Osteocyte (in vitro differentiated cells): ENCODE results near the gene PPM1F. TPM values are rescaled to one million over a fixed set of nuclear protein-coding genes. Genes with fewer than 3 reads are reported as not detected.
"Not testable (repeated sequence)": the region's sequence is repeated elsewhere in the genome, so short reads cannot be mapped to it uniquely, and the experiment has no call there.

Experiments used
- DNase-seq: peaks from one replicate; pipeline ENCODE4 v3.0.0; 2021; ENCODE audit warnings: mixed read lengths; ENCODE audit not compliant: unreplicated experiment; ENCODE audit errors: extremely low spot score
- H3K27ac Mint-ChIP-seq: one replicate; pipeline ENCODE4 v1.8.0; 2021; ENCODE audit warnings: mild to moderate bottlenecking, mixed read lengths; ENCODE audit not compliant: unreplicated experiment
- H3K27me3 Mint-ChIP-seq: one replicate; pipeline ENCODE4 v1.8.0; 2021; ENCODE audit warnings: mixed read lengths; ENCODE audit not compliant: unreplicated experiment
- H3K36me3 Mint-ChIP-seq: one replicate; pipeline ENCODE4 v1.8.0; 2021; ENCODE audit warnings: mixed read lengths; ENCODE audit not compliant: unreplicated experiment
- H3K4me1 Mint-ChIP-seq: one replicate; pipeline ENCODE4 v1.8.0; 2021; ENCODE audit warnings: mixed read lengths; ENCODE audit not compliant: unreplicated experiment
- H3K4me3 Mint-ChIP-seq: one replicate; pipeline ENCODE4 v1.8.0; 2021; ENCODE audit warnings: mild to moderate bottlenecking, moderate library complexity, mixed read lengths; ENCODE audit not compliant: unreplicated experiment
- H3K9me3 Mint-ChIP-seq: one replicate; pipeline ENCODE4 v1.8.0; 2021; ENCODE audit warnings: mixed read lengths; ENCODE audit not compliant: unreplicated experiment
- CTCF ChIP-seq: fragments of 200-600 bp; sonication (generic); IDR thresholded peaks from 2 replicates; pipeline ENCODE4 v1.5.0; 2021; ENCODE audit warnings: antibody characterized with exemption, mild to moderate bottlenecking, moderate library complexity
- total RNA-seq: library from RNA; stranded (reverse); gene quantifications from 2 replicates; pipeline ENCODE4 v1.2.1, GENCODE V29; 2021

The PPM1F gene
- total RNA-seq, 1 donor from 2014 or later: 40.2 TPM

GRCh38 chr22:21916309-21916918 lies 36.2 kb downstream of the PPM1F start:
- no peak for DNase-seq
- Mint-ChIP-seq H3K4me3 (no peak overlapping the region), H3K36me3 (peaks cover 2% of the 10 kb centered on the region)

GRCh38 chr22:21915624-21916308 lies 36.9 kb downstream of the PPM1F start:
- H3K4me3 Mint-ChIP-seq: no peak overlapping the region
- H3K36me3 Mint-ChIP-seq: peaks cover 2% of the 10 kb centered on the region
- H3K9me3 Mint-ChIP-seq: no peaks in the 10 kb centered on the region
- peaks cover 3% of the 10 kb centered on the region for H3K4me1 Mint-ChIP-seq
- DNase-seq: no peak
- TF ChIP-seq CTCF: no peak
- no peaks in the 10 kb centered on the region for H3K27me3 Mint-ChIP-seq
- no peak overlapping the region for H3K27ac Mint-ChIP-seq

More at GRCh38 chr22:21916309-21916918, 36.2 kb downstream of the PPM1F start:
- Mint-ChIP-seq H3K9me3 (no peaks in the 10 kb centered on the region), H3K27me3 (no peaks in the 10 kb centered on the region), H3K4me1 (peaks cover 3% of the 10 kb centered on the region), H3K27ac (no peak overlapping the region)
- no peak for TF ChIP-seq CTCF

- not testable (repeated sequence) for H3K27me3 Mint-ChIP-seq, H3K4me1 Mint-ChIP-seq, H3K9me3 Mint-ChIP-seq, H3K4me3 Mint-ChIP-seq, DNase-seq, H3K36me3 Mint-ChIP-seq, H3K27ac Mint-ChIP-seq
Observed at GRCh38 chr22:21914033-21914642, 38.5 kb downstream of the PPM1F start.

GRCh38 chr22:21910367-21910766 lies 42.3 kb downstream of the PPM1F start:
- H3K27ac Mint-ChIP-seq, H3K9me3 Mint-ChIP-seq, H3K36me3 Mint-ChIP-seq, H3K4me3 Mint-ChIP-seq, DNase-seq, H3K27me3 Mint-ChIP-seq, H3K4me1 Mint-ChIP-seq: not testable (repeated sequence)

GRCh38 chr22:21909871-21910270 lies 42.8 kb downstream of the PPM1F start:
- TF ChIP-seq CTCF: no peak
- H3K9me3 Mint-ChIP-seq: no peaks in the 10 kb centered on the region
- DNase-seq: no peak
- no peaks in the 10 kb centered on the region for H3K27me3 Mint-ChIP-seq
- no peaks in the 10 kb centered on the region for H3K4me1 Mint-ChIP-seq
- no peak overlapping the region for H3K27ac Mint-ChIP-seq
- H3K36me3 Mint-ChIP-seq: no peaks in the 10 kb centered on the region
- H3K4me3 Mint-ChIP-seq: no peak overlapping the region
